OCI-LY1 (cell line): Measurements from ENCODE around the gene TCEAL5.
"Not testable (repeated sequence)": the region's sequence is repeated elsewhere in the genome, so short reads cannot be mapped to it uniquely, and the experiment has no call there.

Experiments used
- CTCF ChIP-seq: fragments of 200-600 bp; sonication (generic), shearing (Covaris generic); IDR thresholded peaks from 2 replicates; pipeline ENCODE4 v1.5.1; 2017; ENCODE audit warnings: mild to moderate bottlenecking, antibody characterized with exemption, low read length, moderate library complexity, mixed read lengths
- EZH2 ChIP-seq: fragments of 200-600 bp; sonication (generic), shearing (Covaris generic); IDR thresholded peaks from 2 replicates; pipeline ENCODE4 v1.8.0; 2017; ENCODE audit warnings: borderline replicate concordance, mixed run types, mild to moderate bottlenecking, antibody characterized with exemption, low read length, moderate library complexity, mixed read lengths

DNA sequence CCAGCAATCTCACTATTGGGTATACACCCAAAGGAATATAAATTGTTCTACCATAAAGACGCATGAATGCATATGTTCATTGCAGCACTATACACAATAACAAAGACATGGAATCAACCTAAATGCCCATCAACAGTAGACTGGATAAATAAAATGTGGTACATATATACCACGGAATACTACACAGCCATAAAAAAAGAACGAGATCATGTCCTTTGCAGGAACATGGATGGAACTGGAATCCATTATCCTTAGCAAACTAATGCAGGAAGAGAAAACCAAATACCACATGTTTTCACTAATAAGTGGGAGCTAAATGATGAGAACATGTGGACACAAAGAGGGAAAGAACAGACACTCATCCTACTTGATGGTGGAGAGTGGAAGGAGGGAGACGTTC, 50.6 kb downstream of the TCEAL5 start:
- not testable (repeated sequence) for TF ChIP-seq CTCF, EZH2
